GM18861 (cell line): ENCODE results near the gene ACTN2.
"Not testable (repeated sequence)": the region's sequence is repeated elsewhere in the genome, so short reads cannot be mapped to it uniquely, and the experiment has no call there.

Experiments
- ATAC-seq: cut with Tn5 transposase; IDR thresholded peaks from one replicate; pipeline ENCODE4 v1.9.1; 2021; ENCODE audit not compliant: unreplicated experiment

The ACTN2 gene

DNA sequence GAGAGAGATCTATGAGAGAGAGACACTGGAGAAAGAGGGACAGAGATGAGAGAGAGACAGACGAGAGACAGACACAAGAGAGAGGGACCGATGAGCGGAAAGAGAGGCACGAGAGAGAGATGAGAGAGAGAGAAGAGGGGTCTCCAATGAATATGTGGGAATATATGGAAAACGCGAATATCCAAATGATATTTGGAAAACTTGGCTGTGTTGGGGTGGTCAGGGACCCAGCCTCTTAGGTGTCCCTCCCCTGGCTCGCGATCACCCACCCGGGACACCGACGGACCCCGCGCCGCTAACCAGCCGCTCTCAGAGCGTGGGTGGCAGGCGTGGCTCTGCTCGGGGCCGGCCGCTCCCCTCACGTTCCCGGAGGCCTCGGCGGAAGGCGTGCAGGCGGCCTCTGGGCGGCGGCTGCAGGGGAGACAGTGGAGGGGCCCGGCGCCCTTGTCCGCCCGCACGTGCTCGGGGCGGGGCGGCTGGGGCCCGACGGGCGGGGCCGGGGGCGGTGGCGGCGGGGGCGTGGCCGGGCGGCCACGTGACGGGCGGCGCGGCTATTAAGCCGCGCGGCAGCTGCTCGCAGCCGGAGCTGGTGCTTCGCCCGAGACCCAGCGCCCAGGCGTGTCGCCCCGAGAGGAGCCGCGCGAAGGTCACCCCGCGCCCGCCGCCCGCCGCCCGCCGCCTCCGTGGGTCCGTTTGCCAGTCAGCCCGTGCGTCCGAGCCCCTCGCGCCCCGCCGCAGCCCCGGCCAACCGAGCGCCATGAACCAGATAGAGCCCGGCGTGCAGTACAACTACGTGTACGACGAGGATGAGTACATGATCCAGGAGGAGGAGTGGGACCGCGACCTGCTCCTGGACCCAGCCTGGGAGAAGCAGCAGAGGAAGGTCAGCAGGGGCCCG, at the start of gene ACTN2:
ACTN2 (plus strand) TSS at position 583 of the 898 bp plus-strand sequence; CDS start at position 758, 175 bp downstream.
- peak; percentile 71 for ATAC-seq

- ATAC-seq, result no peak
Observed at GRCh38 chr1:236638945-236639344, 47.4 kb upstream of the ACTN2 start.

- no peak for ATAC-seq
Observed at GRCh38 chr1:236639686-236640085, 46.6 kb upstream of the ACTN2 start.

GRCh38 chr1:236642763-236643162, 43.5 kb upstream of the ACTN2 start:
- no peak for ATAC-seq

DNA sequence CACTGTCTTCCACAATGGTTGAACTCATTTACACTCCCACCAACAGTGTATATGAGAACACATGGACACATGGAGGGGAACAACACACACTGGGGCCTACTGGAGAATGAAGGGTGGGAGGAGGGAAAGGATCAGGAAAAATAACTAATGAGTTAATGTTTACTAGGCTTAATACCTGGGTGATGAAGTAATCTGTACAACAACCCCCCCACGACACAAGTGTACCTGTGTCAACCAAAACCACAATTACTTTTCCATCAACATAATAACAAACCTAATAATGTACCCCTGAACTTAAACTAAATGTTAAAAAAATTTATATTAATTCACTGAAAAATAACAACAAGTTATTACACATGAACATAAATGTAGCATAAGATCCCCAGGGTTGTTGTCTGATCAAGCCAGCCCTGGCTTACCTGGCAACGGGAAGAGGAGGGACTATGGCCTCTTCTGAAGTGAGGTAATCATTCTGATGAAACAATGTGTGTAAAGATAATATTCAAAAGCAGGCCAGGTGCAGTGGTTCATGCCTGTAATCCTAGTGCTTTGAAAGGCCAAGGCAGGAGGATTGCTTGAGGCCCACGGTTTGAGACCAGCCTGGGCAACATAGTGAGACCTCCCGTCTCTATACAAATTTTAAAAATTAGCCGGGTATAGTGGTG, 41.2 kb upstream of the ACTN2 start:
- no peak for ATAC-seq

DNA sequence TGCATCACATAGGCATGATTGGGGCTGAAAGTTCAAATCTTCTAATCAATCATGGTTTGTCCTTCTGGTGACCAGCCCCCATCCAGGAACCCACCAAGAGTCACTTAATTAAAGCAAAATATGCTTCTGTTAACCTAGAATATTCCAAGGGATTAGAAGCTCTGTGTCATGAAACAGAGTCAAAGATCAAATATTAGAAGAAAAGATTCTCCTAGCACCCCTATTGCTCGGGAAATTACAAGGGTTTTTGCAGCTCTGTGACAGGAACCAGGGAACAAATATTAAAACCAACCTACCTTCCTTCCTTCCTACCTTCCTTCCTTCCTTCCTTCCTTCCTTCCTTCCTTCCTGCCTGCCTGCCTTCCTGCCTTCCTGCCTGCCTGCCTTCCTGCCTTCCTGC, 31.8 kb upstream of the ACTN2 start:
- no peak for ATAC-seq

- ATAC-seq, result no peak
Observed at GRCh38 chr1:236654957-236655356, 31.3 kb upstream of the ACTN2 start.

DNA sequence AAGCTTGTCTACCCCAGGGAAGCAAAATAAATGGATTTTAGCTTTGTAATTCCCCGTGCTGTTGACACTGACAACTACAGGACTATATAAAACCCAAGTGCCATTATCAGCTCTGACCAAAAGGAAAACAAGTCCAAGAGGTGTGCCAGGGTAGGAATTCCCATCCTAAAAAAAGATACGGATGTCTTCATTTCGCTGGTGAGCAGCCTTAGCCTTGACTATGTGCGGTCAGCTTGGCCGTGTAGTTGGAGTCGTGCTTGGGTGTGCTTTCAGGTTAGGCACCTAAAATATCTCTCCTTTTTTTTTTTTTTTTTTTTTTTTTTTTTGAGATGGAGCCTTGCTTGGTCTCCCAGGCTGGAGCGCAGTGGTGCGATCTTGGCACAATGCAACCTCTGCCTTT, 28.9 kb upstream of the ACTN2 start:
- ATAC-seq, result no peak

DNA sequence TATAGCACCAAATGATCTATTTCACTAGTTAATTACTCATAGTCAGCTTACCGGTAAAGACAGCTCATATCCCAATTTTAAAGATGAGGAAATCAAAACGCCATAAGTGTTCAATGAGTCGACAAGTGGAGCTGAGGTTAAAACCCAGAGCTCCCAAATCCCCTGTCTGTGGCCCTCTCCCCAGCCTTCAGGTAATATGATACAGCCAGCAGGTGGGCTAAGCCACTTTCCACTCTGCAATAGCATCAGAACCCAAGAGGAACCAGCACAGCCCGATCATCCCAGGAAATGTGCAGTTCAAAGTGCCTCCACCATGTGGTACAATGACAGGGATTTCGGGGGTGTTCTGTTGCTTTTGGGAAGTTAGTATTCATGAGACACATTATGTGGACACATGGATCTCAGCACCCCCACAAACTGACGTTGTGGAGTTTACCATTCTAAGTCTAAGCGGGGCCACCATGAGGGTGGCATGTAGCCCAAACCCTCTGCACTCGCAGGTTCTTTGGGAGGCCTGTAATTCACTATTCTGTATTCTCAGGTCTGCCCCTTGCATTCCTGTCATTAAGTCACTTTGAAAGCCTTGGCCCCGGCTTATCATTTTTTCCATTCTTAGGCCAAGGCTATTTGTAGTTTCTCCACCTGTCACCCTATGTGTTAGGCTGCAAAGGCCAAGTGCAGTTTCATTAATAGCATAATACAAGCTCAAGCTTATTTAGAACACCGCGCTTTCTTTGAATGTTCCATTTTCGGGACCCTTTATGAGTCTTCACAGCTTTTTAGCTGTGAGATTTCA, 26.3 kb upstream of the ACTN2 start:
- no peak for ATAC-seq

DNA sequence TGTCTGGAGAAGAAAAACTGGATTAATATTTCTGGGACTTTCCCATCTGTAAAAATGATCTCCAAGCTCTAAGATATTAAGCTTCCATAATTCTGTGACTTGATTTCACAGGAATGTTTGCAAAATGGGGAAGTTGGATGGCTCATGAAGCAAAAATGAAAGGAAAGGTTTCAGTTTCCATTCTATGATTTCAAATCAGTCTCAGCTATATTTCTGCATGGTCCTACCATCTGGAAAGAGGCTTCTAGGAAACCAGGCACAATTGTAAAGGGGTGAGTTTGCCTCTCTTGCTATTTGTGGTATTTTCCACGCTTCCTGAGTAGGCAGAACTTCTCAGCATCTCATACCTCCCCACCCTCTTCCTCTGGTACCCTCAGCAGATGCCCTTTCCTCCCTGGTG, 22.4 kb upstream of the ACTN2 start:
- ATAC-seq, result no peak

DNA sequence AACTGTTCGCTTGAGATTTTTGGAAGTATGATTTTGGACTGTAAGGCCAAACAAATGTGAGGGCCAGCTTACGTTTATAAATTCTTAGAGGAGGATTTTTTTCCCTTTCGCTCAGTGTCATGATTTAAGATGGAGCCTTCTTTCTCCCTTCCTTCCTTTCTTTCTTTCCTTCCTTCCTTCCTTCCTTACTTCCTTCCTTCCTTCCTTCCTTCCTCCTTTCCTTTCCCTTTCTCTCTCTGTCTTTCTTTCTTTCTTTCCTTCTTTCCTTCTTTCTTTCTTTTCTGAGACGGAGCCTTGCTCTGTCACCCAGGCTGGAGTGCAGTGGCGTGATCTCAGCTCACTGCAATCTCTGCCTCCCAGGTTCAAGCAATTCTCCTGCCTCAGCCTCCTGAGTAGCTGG, 17.4 kb upstream of the ACTN2 start:
- ATAC-seq, result not testable (repeated sequence)

DNA sequence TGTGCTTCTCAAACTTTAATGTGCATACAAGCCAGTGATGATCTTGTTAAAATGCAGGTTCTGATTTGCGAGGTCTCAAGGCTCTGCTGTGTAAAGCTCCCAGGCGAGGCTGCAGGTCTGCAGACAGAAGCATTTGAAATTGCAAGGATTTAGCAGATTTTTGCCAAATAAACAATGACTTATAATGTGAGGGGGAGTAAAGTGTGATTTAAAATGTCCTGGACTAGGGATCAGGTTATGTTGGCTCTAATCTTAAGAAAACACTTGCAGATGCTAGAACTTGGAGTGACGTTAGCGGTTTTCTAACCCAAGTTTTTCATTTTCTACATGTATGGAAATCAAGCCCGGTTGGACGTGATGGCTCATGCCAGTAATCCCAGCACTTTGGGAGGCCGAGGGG, 16.2 kb upstream of the ACTN2 start:
- no peak for ATAC-seq

DNA sequence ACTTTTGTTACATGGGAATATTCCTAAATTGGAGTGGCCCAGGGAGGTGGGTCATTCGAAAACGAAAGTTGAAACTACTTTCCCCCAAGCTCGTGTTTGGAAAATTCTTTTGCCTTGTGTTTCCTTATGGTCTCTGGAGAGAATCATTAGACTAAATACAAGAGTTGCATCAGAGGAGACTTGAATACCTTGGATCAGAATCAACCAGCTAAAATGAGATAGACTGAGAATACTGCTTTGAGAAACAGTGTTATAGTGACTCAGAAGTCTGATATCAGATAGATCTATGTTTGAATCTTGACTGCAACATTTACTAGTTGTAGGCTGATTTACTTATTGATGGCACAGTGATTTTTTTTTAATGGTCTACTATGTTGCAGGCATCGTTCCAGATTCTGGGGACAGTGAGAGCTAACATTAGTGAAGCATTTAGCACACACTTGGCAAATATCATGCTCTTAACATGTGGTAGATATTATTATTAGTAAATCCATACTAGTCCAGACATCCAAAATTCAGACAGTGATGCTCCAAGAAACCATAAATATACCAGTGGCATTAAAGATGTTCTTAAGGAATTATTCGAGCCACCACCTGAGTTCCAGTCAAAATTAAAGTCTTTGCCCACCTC, 12.9 kb upstream of the ACTN2 start:
- no peak for ATAC-seq

DNA sequence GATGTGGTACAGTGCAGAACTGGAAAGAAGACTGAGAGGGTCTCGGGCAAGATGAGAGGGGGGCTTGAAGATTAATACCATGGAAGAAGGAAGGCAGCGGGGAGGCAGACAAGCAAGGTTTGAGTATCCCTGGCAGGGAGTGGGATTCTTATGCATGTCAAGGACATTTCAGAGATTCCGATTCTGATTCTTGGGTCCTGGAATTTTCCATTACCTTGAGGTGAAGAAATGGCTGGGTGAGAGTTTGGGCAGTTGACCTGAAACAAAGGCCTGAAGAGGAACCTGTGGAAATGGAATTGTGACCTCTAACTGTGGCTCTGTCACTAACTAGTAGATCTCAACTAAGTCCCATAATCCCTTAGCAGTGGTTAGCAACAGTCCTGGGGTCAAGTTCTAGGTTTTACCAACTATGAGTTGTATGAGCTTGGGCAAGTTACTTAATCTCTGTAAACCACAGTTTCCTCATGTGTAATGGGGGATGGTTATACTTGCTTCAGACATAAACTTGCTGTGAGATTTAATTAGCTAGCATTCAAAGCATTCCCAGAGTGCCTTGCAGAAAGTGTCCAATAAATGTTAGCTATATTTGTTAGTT, 8.6 kb upstream of the ACTN2 start:
- no peak for ATAC-seq

DNA sequence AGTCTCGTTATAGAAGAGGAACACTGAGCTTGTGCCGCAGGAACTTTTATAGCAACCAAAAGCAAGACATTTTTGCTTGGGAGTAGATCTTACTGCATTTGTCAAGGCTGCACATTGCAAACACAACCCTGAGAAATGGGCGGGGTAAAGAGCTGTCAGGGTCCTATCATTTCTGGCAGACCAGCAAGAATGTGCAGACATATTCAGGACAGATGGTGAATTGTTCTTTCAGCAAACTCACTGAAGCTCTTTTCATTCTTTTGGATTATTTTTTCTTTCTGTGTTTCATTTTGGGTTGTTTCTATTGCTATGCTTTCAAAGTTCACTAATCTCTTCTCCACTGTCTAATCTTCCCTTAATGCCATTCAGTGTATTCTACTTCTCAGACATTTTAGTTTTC, 5.1 kb upstream of the ACTN2 start:
- ATAC-seq, result no peak

DNA sequence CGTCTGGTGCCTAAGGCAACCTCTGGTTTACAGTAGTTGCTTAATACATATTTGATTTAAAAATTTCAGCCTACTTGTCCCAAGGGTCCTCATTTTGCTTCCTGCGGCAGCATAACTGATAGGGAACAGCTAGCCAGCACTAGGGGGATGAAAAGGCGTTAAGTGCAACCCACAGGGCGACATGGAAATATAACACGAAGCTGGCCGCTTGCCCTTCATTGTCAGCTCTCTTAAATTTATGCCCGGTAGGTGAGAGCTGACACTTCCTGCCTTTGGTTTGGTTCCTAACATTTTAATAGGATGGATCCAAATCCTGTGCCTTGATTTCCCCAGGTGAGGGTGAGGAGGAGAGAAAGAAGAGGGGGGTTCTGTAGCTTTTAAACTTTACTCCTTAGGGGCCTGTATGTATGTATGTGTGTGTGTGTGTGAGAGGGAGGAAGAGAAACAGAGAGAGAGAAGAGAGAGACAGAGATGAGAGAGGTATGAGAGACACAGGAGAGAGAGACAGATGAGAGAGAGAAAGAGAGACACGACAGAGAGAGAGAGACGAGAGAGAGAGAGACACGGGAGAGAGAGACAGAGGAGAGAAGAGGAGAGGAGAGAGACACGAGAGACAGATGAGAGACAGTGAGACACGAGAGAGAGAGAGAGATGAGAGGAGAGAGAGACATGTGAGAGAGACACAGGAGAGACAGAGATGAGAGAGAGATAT, 938 bp upstream of the ACTN2 start:
- ATAC-seq, result no peak

DNA sequence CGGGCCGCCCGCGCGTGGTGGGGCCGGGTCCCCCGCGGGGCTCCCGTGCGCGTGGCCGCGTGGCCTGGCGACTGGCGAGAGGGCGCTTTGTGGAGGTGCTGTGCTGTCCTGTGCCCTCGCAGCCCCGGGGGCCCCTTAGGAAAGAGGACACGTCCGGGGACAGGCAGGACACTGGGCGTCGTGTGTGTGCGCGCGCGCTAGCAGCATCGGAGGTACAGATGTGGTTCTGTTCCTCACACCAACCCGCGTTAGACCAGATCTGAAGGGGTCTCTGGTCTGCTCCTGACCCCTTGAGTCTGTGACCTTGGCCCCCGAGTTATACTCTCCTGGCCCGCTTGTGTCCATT, 489 bp downstream of the ACTN2 start:
- no peak for ATAC-seq

- no peak for ATAC-seq
Observed at GRCh38 chr1:236687273-236687672, 974 bp downstream of the ACTN2 start.

GRCh38 chr1:236688705-236689104, 2.4 kb downstream of the ACTN2 start:
- ATAC-seq, result no peak
